C4-2B (cell line): ENCODE results near the gene CCT3.

Experiments used
- H3K27ac ChIP-seq: fragments of 450-650 bp; 2 replicates; pipeline ENCODE4 v1.5.1; 2017
- CTCF ChIP-seq: fragments of 450-650 bp; conservative IDR thresholded peaks from 2 replicates; pipeline ENCODE4 v1.5.1; 2017; ENCODE audit warnings: mild to moderate bottlenecking
- ZFX ChIP-seq: fragments of 450-650 bp; IDR thresholded peaks from 2 replicates; pipeline ENCODE4 v1.6.1; 2017

The CCT3 gene

GRCh38 chr1:156316909-156317308, 21.2 kb downstream of the CCT3 start:
- TF ChIP-seq CTCF, result no peak
- TF ChIP-seq ZFX, result no peak
- H3K27ac ChIP-seq, result no peak overlapping the region

GRCh38 chr1:156310962-156311361, 27.1 kb downstream of the CCT3 start:
- H3K27ac ChIP-seq, result peak overlapping the region; percentile 11; the same call in 1 of the 2 replicates
- TF ChIP-seq ZFX (no peak), CTCF (no peak)

GRCh38 chr1:156308078-156308477, 30.0 kb downstream of the CCT3 start:
- no peak for TF ChIP-seq CTCF
- no peak for TF ChIP-seq ZFX
- H3K27ac ChIP-seq, result no peak overlapping the region

- no peak overlapping the region for H3K27ac ChIP-seq
- TF ChIP-seq ZFX (no peak), CTCF (no peak)
These were observed 32.9 kb downstream of the CCT3 start for GRCh38 chr1:156305215-156305614.

GRCh38 chr1:156303241-156303640, 34.9 kb downstream of the CCT3 start:
- no peak for TF ChIP-seq CTCF
- TF ChIP-seq ZFX, result no peak
- H3K27ac ChIP-seq, result no peak overlapping the region

GRCh38 chr1:156298852-156299357, 39.2 kb downstream of the CCT3 start, which contains the start of gene VHLL:
Gene VHLL (minus strand): TSS chr1:156299307. CDS start chr1:156299189, 118 bp downstream.
- H3K27ac ChIP-seq, result no peak within 1 kb of the TSS
- TF ChIP-seq CTCF (no peak), ZFX (no peak)

GRCh38 chr1:156295391-156295947, 42.6 kb downstream of the CCT3 start, which contains the start of gene GLMP:
Gene GLMP (minus strand): TSS chr1:156295679. CDS start chr1:156295645, 34 bp downstream.
- peak within 1 kb of the TSS; percentile 72 for H3K27ac ChIP-seq

More at GRCh38 chr1:156295391-156295947, 42.6 kb downstream of the CCT3 start, which contains the start of gene GLMP:
- TF ChIP-seq CTCF (no peak), ZFX (no peak)
